Measurements from ENCODE around the gene DAZL.

GRCh38 chr3:16618721-16619120 lies 13.5 kb upstream of the DAZL start:
- TF ChIP-seq ZFX (IDR thresholded peaks at IDR 0.05; ENCODE audit: borderline replicate concordance) (no peak), CTCF (IDR thresholded peaks at IDR 0.05) (no peak)

Measured in 22Rv1 (cell line).